NCI-H2196 treated with DMSO at 0.1 percent for 48 hours (cell line): ENCODE results near the gene LYRM7.
"Not testable (repeated sequence)": the region's sequence is repeated elsewhere in the genome, so short reads cannot be mapped to it uniquely, and the experiment has no call there.

Experiments
- DNase-seq: peaks from one replicate; lab custom pipeline; 2025; ENCODE audit not compliant: unreplicated experiment; lab: John Stamatoyannopoulos, UW

Gene LYRM7

GRCh38 chr5:131171276-131171810 is 599 bp downstream of the LYRM7 start:
- no peak for DNase-seq

- DNase-seq = no peak
Observed at GRCh38 chr5:131180407-131180806, 9.7 kb downstream of the LYRM7 start.

- DNase-seq = no peak
Observed at GRCh38 chr5:131182839-131183238, 12.1 kb downstream of the LYRM7 start.

GRCh38 chr5:131185523-131186104 is 14.9 kb downstream of the LYRM7 start:
- DNase-seq = no peak

GRCh38 chr5:131186561-131187256 is 16.0 kb downstream of the LYRM7 start:
- DNase-seq = no peak

DNA sequence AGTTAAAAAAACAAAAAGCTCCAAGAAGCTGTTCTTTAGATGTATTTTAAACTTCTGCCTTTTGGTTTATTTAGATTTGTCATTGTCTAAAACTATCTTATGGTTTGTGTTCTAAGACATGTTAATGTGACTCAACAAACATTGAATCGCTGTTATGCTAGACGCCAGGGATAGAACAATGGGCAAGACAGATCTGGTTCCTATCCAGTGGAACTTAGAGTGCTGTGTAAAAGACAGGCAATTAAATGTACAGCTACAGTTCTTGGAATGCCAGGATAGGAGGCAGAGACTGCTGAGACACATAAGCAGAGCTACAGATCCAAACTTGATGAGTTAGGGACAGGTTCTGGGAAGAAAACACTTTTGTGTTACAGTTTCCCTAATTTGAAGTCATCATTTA is 22.4 kb downstream of the LYRM7 start:
- no peak for DNase-seq

DNA sequence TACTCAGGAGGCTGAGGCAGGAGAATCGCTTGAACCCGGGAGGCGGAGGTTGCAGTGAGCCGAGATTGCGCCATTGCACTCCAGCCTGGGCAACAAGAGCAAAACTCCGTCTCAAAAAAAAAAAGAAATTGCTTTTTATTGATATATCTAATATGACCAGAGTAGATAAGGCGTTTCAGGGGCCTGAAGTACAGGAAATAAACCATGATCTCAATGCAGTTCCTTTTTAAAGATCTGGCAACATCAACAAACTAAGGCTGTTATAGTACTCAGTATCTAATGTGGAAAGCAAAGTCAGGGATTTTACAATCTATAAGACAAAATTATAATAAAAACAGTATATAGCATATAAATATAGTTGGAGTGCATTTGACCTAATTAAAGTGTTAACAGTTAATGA is 23.2 kb downstream of the LYRM7 start:
- not testable (repeated sequence) for DNase-seq

GRCh38 chr5:131194725-131195124 is 24.0 kb downstream of the LYRM7 start:
- no peak for DNase-seq

GRCh38 chr5:131195696-131196095 is 25.0 kb downstream of the LYRM7 start:
- no peak for DNase-seq

GRCh38 chr5:131196331-131196730 is 25.6 kb downstream of the LYRM7 start:
- no peak for DNase-seq

DNA sequence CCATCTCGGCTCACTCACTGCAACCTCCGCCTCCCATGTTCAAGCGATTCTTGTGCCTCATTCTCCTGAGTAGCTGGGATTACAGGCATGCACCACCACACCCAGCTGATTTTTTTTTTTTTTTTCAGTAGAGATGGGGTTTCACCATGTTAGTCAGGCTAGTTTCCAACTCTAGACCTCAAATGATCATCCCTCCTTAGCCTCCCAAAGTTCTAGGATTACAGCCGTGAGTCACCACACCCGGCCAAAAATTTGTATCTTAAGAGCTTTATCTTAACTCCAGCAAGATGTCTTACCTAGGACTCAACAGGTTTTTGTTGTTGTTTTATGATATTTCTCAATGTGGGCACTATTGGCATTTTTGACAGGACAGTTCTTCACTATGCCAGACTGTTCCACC is 27.9 kb downstream of the LYRM7 start:
- no peak for DNase-seq

GRCh38 chr5:131200560-131200959 is 29.8 kb downstream of the LYRM7 start:
- no peak for DNase-seq

DNA sequence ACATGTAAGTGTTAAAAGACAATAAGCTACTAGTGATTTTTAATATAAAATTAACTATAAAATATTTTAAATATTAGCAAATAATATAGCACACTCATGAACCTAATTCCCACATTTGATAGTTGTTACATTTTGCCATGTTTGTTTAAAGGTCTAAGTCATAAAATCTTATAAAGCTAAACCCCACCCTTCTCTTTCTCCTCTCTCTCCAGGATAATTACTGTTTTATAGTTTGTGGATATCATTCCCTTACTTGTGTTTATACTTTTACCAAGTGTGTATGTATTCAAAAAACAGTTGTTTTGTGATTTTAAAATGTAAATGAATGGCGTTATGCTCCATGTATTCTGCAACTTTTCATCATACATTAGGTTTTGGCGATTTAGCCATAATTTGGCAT is 34.2 kb downstream of the LYRM7 start:
- no peak for DNase-seq

GRCh38 chr5:131206061-131206460 is 35.3 kb downstream of the LYRM7 start:
- DNase-seq = no peak

DNA sequence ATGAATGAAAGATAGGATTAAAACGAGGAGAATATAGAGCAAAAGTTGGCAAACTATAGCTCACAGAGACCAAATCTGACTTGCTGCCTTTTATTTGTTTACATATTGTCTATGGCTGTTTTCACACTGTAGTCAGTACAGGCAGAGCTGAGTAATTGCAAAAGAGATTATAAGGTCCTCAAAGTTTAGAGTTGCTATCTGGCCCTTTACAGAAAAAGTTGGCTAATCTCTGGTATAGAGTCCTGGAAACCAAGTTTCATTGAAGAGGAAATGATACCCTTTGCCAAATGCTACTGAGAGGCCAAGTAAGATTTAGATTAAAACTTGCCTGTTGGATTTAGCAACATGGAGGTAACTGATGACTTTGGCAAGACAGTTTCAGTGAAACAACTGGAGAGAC is 36.0 kb downstream of the LYRM7 start:
- no peak for DNase-seq

- no peak for DNase-seq
Observed at GRCh38 chr5:131209175-131209505, 38.4 kb downstream of the LYRM7 start.

DNA sequence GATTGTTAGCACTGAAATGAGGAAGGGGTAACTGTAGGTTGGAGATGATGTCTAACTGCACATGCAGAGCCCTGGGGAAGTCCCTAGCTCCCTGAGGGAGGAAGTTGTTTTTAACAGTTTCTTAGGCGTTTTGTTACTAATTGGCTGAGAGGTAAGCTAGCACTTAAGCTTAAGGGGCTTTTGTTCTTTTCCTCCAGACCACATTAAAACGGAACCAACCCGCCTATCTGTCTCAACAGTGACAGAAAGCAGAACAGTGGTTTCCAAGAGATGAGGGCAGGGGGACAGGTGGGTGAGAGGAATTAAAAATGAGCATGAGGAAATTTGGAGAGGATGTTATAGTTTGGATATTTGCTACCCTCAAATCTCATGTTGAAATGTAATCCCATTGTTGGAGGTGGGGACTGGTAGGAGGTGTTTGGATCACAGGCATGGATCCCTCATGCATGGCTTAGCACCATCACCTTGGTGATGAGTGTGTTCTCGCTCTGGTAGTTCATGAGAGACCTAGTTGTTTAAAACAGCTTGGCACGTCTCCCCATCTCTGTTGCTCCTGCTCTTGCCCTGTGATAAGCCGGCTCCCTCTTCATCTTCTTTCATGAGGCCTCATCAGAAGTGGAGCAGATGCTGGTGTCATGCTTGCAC is 38.9 kb downstream of the LYRM7 start:
- DNase-seq = peak; percentile 58

- DNase-seq = no peak
Observed at GRCh38 chr5:131210151-131210510, 39.4 kb downstream of the LYRM7 start.

DNA sequence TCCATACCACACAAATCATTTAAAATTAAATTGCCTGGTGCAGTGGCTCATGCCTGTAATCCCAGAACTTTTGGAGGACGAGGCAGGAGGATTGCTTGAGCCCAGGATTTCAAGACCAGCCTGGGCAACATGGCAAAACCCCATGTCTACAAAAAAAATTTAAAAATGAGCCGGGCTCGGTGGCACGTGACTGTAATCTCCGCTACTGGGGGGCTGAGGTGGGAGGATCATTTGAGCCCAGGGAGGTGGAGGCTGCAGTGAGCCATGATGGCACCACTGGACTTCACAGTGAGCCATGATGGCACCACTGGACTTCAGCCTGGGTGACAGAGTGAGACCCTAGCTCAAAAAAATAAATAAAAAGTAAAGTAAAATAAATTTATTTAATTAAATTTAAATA is 40.9 kb downstream of the LYRM7 start:
- DNase-seq = no peak

- DNase-seq = no peak
Observed at GRCh38 chr5:131212471-131213021, 41.8 kb downstream of the LYRM7 start.

DNA sequence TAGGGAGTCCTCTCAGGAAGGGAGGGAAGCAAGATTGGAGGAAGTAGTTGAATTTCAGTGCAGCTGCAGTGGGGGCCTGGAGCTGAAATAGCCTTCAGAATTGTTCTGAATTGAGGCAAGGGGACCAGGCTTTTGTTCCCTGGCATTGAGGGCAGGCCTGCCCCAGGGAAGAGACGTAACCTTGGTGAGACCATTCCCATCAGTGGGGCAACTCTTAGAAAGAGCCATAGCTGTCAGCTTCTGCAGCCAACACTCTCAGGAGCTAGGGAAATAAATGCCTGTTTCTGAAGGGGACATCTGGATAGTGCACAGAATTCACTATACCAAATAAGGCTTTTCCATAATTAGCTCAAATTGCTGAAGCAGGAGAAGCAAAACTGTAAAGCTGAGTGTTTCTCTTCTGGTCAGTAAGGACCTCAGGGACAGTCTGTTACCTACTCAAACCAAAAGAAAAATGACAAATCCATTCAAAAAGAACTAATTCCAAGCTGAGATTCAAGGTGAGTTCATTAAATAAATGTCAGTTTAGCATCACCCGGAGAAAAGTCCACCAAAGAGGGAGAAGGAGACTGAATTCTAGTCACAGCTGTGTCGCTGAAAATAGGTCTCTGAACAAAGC is 44.0 kb downstream of the LYRM7 start:
- DNase-seq = no peak

- no peak for DNase-seq
Observed at GRCh38 chr5:131217791-131218190, 47.0 kb downstream of the LYRM7 start.
